HepG2 (cell line): ENCODE data around the gene SLC36A3. TPM values are rescaled to one million over a fixed set of nuclear protein-coding genes. Genes with fewer than 3 reads are reported as not detected.

Source experiments
- ATAC-seq: fragments of 200-7000 bp; cut with Tn5 transposase; 3 replicates; pipeline ENCODE4 v1.9.1; 2020; ENCODE audit warnings: mild to moderate bottlenecking, moderate library complexity
- BruUV-seq: library from RNA; stranded (reverse); fragments of 400-500 nt; replicated peaks from 2 replicates; lab custom pipeline; 2021; lab: Mats Ljungman, UMichigan
- CTCF ChIA-PET: fragments of 300-600 bp; formaldehyde crosslinking; extraction: SDS; loops from one replicate; lab custom pipeline; 2021; ENCODE audit warnings: low total read pairs, inconsistent platforms, low intra/inter-chr PET ratio; lab: Yijun Ruan, JAX
- POLR2A ChIA-PET: fragments of 350-600 bp; sonication (Branson Sonifier 250); formaldehyde crosslinking; loops from one replicate; lab custom pipeline; 2020; ENCODE audit warnings: antibody characterized with exemption, inconsistent platforms; lab: Yijun Ruan, JAX
- DNase-seq: peaks from one replicate; pipeline ENCODE4 v3.0.0-alpha.2; 2015; ENCODE audit warnings: low spot score
- FAIRE-seq: peaks from 3 replicates; lab custom pipeline; 2011; peaks lifted over from hg19 to GRCh38; lab: Jason Lieb, UNC
- H2AFZ ChIP-seq: one replicate; pipeline ENCODE4 v1.6.1; 2011; ENCODE audit warnings: low read length, inconsistent platforms
- H3K27ac ChIP-seq: fragments of 300-600 bp; 3 replicates; pipeline ENCODE4 v1.8.0; 2011; ENCODE audit warnings: mixed run types, mild to moderate bottlenecking, mixed read lengths, low read length, inconsistent platforms; ENCODE audit not compliant: insufficient read depth; ENCODE audit errors: extremely low read length
- H3K27me3 ChIP-seq, 2 experiments: fragments of 200-600 bp in 1 of 2; 2 replicates in 1 of 2; 3 replicates in 1 of 2; pipeline versions ENCODE4 v1.6.0 to v1.8.0; 2011; ENCODE audit warnings: low read length in 2 of 2, mild to moderate bottlenecking in 2 of 2, moderate library complexity in 2 of 2, inconsistent platforms in 1 of 2; ENCODE audit not compliant: insufficient read depth in 2 of 2, control insufficient read depth in 1 of 2
- H3K36me3 ChIP-seq, 2 experiments: fragments of 200-600 bp in 1 of 2; replicated peaks in 1 of 2; 2 replicates in 1 of 2; 3 replicates in 1 of 2; pipeline versions ENCODE4 v1.5.1 to v1.8.0; 2011; ENCODE audit warnings: low read length in 2 of 2, inconsistent platforms in 1 of 2; ENCODE audit not compliant: insufficient read depth in 2 of 2, control insufficient read depth in 1 of 2
- H3K4me1 ChIP-seq: 2 replicates; pipeline ENCODE4 v1.5.1; 2012; ENCODE audit warnings: low read length, inconsistent platforms; ENCODE audit not compliant: insufficient read depth
- H3K4me2 ChIP-seq: 2 replicates; pipeline ENCODE4 v1.6.0; 2011; ENCODE audit warnings: low read depth, low read length, inconsistent platforms
- H3K4me3 ChIP-seq, 3 experiments: fragments of 200-600 bp in 1 of 3; sonication (generic), shearing (Covaris generic) in 1 of 3; replicated peaks in 1 of 3; 2 replicates each; pipeline ENCODE4 v1.5.1; 2011 to 2016; ENCODE audit warnings: low read length in 3 of 3, inconsistent platforms in 2 of 3, low read depth in 2 of 3, mild to moderate bottlenecking in 2 of 3, control low read depth in 1 of 3, mixed read lengths in 1 of 3; ENCODE audit not compliant: insufficient read depth in 1 of 3
- H3K79me2 ChIP-seq: one replicate; pipeline ENCODE4 v1.6.1; 2011; ENCODE audit warnings: low read length, inconsistent platforms; ENCODE audit not compliant: insufficient read depth
- H3K9ac ChIP-seq: 2 replicates; pipeline ENCODE4 v1.6.0; 2011; ENCODE audit warnings: mild to moderate bottlenecking, low read depth, low read length, inconsistent platforms; ENCODE audit not compliant: insufficient read depth
- H3K9me3 ChIP-seq: 2 replicates; pipeline ENCODE4 v1.5.1; 2012; ENCODE audit warnings: mild to moderate bottlenecking, low read length
- H4K20me1 ChIP-seq: 2 replicates; pipeline ENCODE4 v1.6.0; 2011; ENCODE audit warnings: inconsistent platforms, mild to moderate bottlenecking, low read length, moderate library complexity; ENCODE audit not compliant: insufficient read depth
- CENPT ChIP-seq: sonication (generic); formaldehyde crosslinking; IDR thresholded peaks from 2 replicates; pipeline ENCODE4 v1.8.0; 2022; ENCODE audit warnings: low read depth, mild to moderate bottlenecking, moderate library complexity, missing genetic modification reagents
- CHD4 ChIP-seq: fragments of 200-600 bp; sonication (generic); IDR thresholded peaks from 2 replicates; pipeline ENCODE4 v1.7.0; 2017; ENCODE audit warnings: mild to moderate bottlenecking, low read length, borderline replicate concordance
- E2F5 ChIP-seq: sonication (generic); formaldehyde crosslinking; conservative IDR thresholded peaks from 2 replicates; pipeline ENCODE4 v1.4.0; 2020; ENCODE audit warnings: missing genetic modification reagents
- FOXC1 ChIP-seq: sonication (generic); formaldehyde crosslinking; IDR thresholded peaks from 2 replicates; pipeline ENCODE4 v1.8.0; 2022; ENCODE audit warnings: mild to moderate bottlenecking, missing genetic modification reagents, borderline replicate concordance
- HCFC1 ChIP-seq: fragments of 150-350 bp; IDR thresholded peaks from 2 replicates; pipeline ENCODE4 v1.6.1; 2014; ENCODE audit warnings: low read depth, low read length
- KDM1A ChIP-seq: IDR thresholded peaks from 2 replicates; pipeline ENCODE4 v1.6.1; 2016; ENCODE audit warnings: missing compliant biosample characterization
- MAFK ChIP-seq, 2 experiments: IDR thresholded peaks in 1 of 2; conservative IDR thresholded peaks in 1 of 2; 2 replicates each; pipeline ENCODE4 v1.6.1; 2011; ENCODE audit warnings: improper control_type of control experiment in 2 of 2, low read length in 2 of 2
- NFKB2 ChIP-seq: sonication (generic); formaldehyde crosslinking; IDR thresholded peaks from 2 replicates; pipeline ENCODE4 v1.4.0; 2020; ENCODE audit warnings: missing genetic modification reagents, borderline replicate concordance
- NFYC ChIP-seq: IDR thresholded peaks from 2 replicates; pipeline ENCODE4 v1.6.1; 2016; ENCODE audit warnings: missing genetic modification reagents, missing compliant biosample characterization
- NR2C2 ChIP-seq: sonication (generic); formaldehyde crosslinking; IDR thresholded peaks from 2 replicates; pipeline ENCODE4 v1.4.0; 2020; ENCODE audit warnings: missing genetic modification reagents, mild to moderate bottlenecking, moderate library complexity, borderline replicate concordance
- PRDM10 ChIP-seq: sonication (generic); formaldehyde crosslinking; IDR thresholded peaks from 2 replicates; pipeline ENCODE4 v1.4.0; 2020; ENCODE audit warnings: low read depth, missing genetic modification reagents
- SOX5 ChIP-seq: IDR thresholded peaks from 2 replicates; pipeline ENCODE4 v1.6.1; 2016; ENCODE audit warnings: borderline replicate concordance
- ZC3H4 ChIP-seq: sonication (generic); formaldehyde crosslinking; IDR thresholded peaks from 2 replicates; pipeline ENCODE4 v1.4.0; 2020; ENCODE audit warnings: missing genetic modification reagents, borderline replicate concordance
- ZNF235 ChIP-seq: sonication (generic); formaldehyde crosslinking; IDR thresholded peaks from 2 replicates; pipeline ENCODE4 v1.8.1; 2023; ENCODE audit warnings: mild to moderate bottlenecking, missing genetic modification reagents, borderline replicate concordance
- ZNF274 ChIP-seq: sonication (generic); formaldehyde crosslinking; IDR thresholded peaks from 2 replicates; pipeline ENCODE4 v1.5.1; 2020; ENCODE audit warnings: mild to moderate bottlenecking, missing genetic modification reagents
- ZNF460 ChIP-seq: sonication (generic); formaldehyde crosslinking; IDR thresholded peaks from 2 replicates; pipeline ENCODE4 v1.5.1; 2020; ENCODE audit warnings: missing genetic modification reagents, mild to moderate bottlenecking, borderline replicate concordance
- ZNF772 ChIP-seq: sonication (generic); formaldehyde crosslinking; IDR thresholded peaks from 2 replicates; pipeline ENCODE4 v1.5.0; 2020; ENCODE audit warnings: mild to moderate bottlenecking, missing genetic modification reagents
- WGBS: methylation state at CpG from one replicate; pipeline ENCODE4 v1.1.6; 2017; ENCODE audit warnings: low lambda C conversion rate; 5-methylcytosine and 5-hydroxymethylcytosine counted together
- in situ Hi-C: cut with HindIII; loops from 2 replicates; pipeline ENCODE4 v1.10.0; 2017; ENCODE audit warnings: low pct_unique_long_range_greater_than_20kb; ENCODE audit not compliant: extremely low pct_ligation_motif_present
- intact Hi-C: fragments of 100-400 bp; cut with micrococcal nuclease; formaldehyde crosslinking; loops from one replicate; pipeline ENCODE4 v1.10.0; 2022; ENCODE audit not compliant: unreplicated experiment
- polyA plus RNA-seq, 8 experiments: library from polyadenylated mRNA; depleted of rRNA in 3 of 8; stranded (reverse) in 7 of 8; unstranded in 1 of 8; fragments of >200 nt; fragmentation: Illumina TruSeq in 4 of 8; extraction: Trizol in 4 of 8; gene quantifications; 2 replicates each; pipeline versions ENCODE4 v1.2.1 to v1.2.3, GENCODE V29; 2011 to 2016; ENCODE audit warnings: low read depth in 4 of 8, missing spikeins in 1 of 8, mixed read lengths in 1 of 8; ENCODE audit not compliant: insufficient read depth in 1 of 8
- total RNA-seq, 5 experiments: library from RNA; depleted of rRNA; stranded (reverse); fragments of >200 nt; fragmentation: Illumina TruSeq; extraction: Trizol; gene quantifications; 2 replicates each; pipeline ENCODE4 v1.2.3, GENCODE V29; 2016; ENCODE audit warnings: low read depth in 1 of 5

Gene SLC36A3
- total and polyA plus RNA-seq, 2 of the 13 experiments (the other 11 are each of a cell fraction or from before 2014, with no cell fraction given), result not detected

- TF ChIP-seq NR2C2 (CRISPR knock-in tag), result peak; percentile 7; the same call in 1 of the 2 replicates
- peak; percentile 72 for TF ChIP-seq ZNF460 (CRISPR knock-in tag)
- peak; percentile 79; the same call in 1 of the 2 replicates for TF ChIP-seq CHD4
Measured at GRCh38 chr5:151235239-151235571, 68.4 kb downstream of the SLC36A3 start (continued).

GRCh38 chr5:151234476-151235238 is 68.9 kb downstream of the SLC36A3 start:
- H3K4me2 ChIP-seq, result peak overlapping the region; percentile 89
- peak overlapping the region; percentile 67 for H3K27ac ChIP-seq
- WGBS, result 0% methylated on average over 10 of the region's 17 CpGs
- ATAC-seq (peak; percentile 97), FAIRE-seq (peak; percentile 87), DNase-seq (peak; percentile 85)
- no peaks in the 10 kb centered on the region for H3K79me2 ChIP-seq
- H4K20me1 ChIP-seq, result no peaks in the 10 kb centered on the region
- intact Hi-C loops, result loop anchor here (1.0 kb wide), 1 partner anchor 10 kb away; the partner anchor contains the start of gene CCDC69
- H3K36me3 ChIP-seq, result no peaks in the 10 kb centered on the region
- H3K9ac ChIP-seq, result peak overlapping the region; percentile 64
- H3K4me1 ChIP-seq, result peaks cover 56% of the 10 kb centered on the region
- H2AFZ ChIP-seq, result peak overlapping the region; percentile 65
- in situ Hi-C loops, result loop anchor here (10.0 kb wide), 1 partner anchor 110 kb away; no protein-coding TSS in a partner anchor
- H3K4me3 ChIP-seq, result peak overlapping the region; percentile 23 to 56 (median 39); a peak in 5 of 6 replicates
- CTCF ChIA-PET, result no interaction called here
- POLR2A ChIA-PET, result interaction anchor here (0.6 to 2.9 kb wide), 11 partner anchors 9 to 537 kb away, joined by 3 to 89 read pairs (median 4); partner anchors contain the start of genes ANXA6, CCDC69, G3BP1 and GM2A
- H3K27me3 ChIP-seq, result peaks cover 1 to 11% of the 10 kb centered on the region in 2 experiments; a peak in 1 of 5 replicates
- BruUV-seq, result no TSS peak
- H3K9me3 ChIP-seq, result no peaks in the 10 kb centered on the region
- TF ChIP-seq SOX5 (CRISPR knock-in tag), result peak; percentile 57; the same call in 1 of the 2 replicates
- no peak for TF ChIP-seq NFYC (CRISPR knock-in tag)
- TF ChIP-seq ZNF235, result no peak
- TF ChIP-seq HCFC1, result no peak
- no peak for TF ChIP-seq PRDM10 (CRISPR knock-in tag)
- TF ChIP-seq FOXC1 (CRISPR knock-in tag), result no peak
- no peak for TF ChIP-seq CENPT (CRISPR knock-in tag)
- TF ChIP-seq ZNF772 (CRISPR knock-in tag), result no peak
- TF ChIP-seq E2F5 (CRISPR knock-in tag), result no peak
- no peak for TF ChIP-seq MAFK (conservative IDR thresholded peaks at IDR 0.05 in 1 of 2, IDR thresholded peaks at IDR 0.05 in 1 of 2; ENCODE audit: low read length in 2 of 2)
- 0 out of 2 replicates have a peak, but pooled peaks have one; percentile 12 for TF ChIP-seq ZNF274 (CRISPR knock-in tag)
- TF ChIP-seq KDM1A (CRISPR knock-in tag), result no peak
- TF ChIP-seq ZC3H4 (CRISPR knock-in tag), result no peak
- no peak for TF ChIP-seq NFKB2 (CRISPR knock-in tag)
